ENCODE results near the gene RRAS.
"Not testable (repeated sequence)": the region's sequence is repeated elsewhere in the genome, so short reads cannot be mapped to it uniquely, and the experiment has no call there.

The RRAS gene

GRCh38 chr19:49635530-49636232 is 4.3 kb downstream of the RRAS start:
- peaks cover 12% of the 10 kb centered on the region for H3K27me3 ChIP-seq (ENCODE audit: insufficient read depth, low read length)
- H3K36me3 ChIP-seq (ENCODE audit: insufficient read depth, low read depth, low read length), result no peaks in the 10 kb centered on the region
- no peak overlapping the region for H3K9ac ChIP-seq (ENCODE audit: low read depth, low read length)
- no peak overlapping the region for H3K27ac ChIP-seq (ENCODE audit: low read length)
- H3K4me1 ChIP-seq (ENCODE audit: insufficient read depth, low read length), result peaks cover 5% of the 10 kb centered on the region; the same call in 1 of the 2 replicates
- no peak overlapping the region for H3K4me3 ChIP-seq (ENCODE audit: low read length)
- no peaks in the 10 kb centered on the region for H3K9me3 ChIP-seq (ENCODE audit: insufficient read depth, low read depth, low read length)

DNA sequence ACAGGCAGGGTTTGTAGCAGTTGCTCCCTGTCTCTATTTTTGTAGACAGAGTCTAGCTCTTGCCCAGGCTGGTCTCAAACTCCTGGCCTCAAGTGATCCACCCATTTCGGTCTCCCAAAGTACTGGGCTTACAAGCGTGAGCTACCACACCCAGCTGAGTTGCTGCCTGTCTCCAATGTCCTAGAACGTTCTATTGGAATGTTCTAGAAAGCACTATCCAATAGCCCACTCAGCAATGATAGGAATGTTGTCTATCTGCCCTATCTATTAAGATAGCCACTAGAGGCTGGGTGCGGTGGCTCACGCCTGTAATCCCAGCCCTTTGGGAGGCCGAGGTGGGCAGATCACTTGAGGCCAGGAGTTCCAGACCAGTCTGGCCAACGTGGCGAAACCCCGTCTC is 6.7 kb downstream of the RRAS start:
- H3K9ac ChIP-seq (ENCODE audit: low read depth, low read length), result not testable (repeated sequence)

GRCh38 chr19:49632576-49632975 is 7.4 kb downstream of the RRAS start:
- Histone ChIP-seq H3K27me3 (ENCODE audit: insufficient read depth, low read length) (no peaks in the 10 kb centered on the region), H3K4me3 (ENCODE audit: low read length) (no peak overlapping the region), H3K27ac (ENCODE audit: low read length) (no peak overlapping the region), H3K9me3 (ENCODE audit: insufficient read depth, low read depth, low read length) (no peaks in the 10 kb centered on the region), H3K9ac (ENCODE audit: low read depth, low read length) (no peak overlapping the region), H3K36me3 (ENCODE audit: insufficient read depth, low read depth, low read length) (peaks cover 5% of the 10 kb centered on the region; the same call in 1 of the 2 replicates), H3K4me1 (ENCODE audit: insufficient read depth, low read length) (no peaks in the 10 kb centered on the region)

More for the DNA sequence above, 6.7 kb downstream of the RRAS start:
- H3K4me3 ChIP-seq (ENCODE audit: low read length); H3K36me3 ChIP-seq (ENCODE audit: insufficient read depth, low read depth, low read length); H3K27ac ChIP-seq (ENCODE audit: low read length); H3K4me1 ChIP-seq (ENCODE audit: insufficient read depth, low read length); H3K9me3 ChIP-seq (ENCODE audit: insufficient read depth, low read depth, low read length); H3K27me3 ChIP-seq (ENCODE audit: insufficient read depth, low read length): not testable (repeated sequence)

DNA sequence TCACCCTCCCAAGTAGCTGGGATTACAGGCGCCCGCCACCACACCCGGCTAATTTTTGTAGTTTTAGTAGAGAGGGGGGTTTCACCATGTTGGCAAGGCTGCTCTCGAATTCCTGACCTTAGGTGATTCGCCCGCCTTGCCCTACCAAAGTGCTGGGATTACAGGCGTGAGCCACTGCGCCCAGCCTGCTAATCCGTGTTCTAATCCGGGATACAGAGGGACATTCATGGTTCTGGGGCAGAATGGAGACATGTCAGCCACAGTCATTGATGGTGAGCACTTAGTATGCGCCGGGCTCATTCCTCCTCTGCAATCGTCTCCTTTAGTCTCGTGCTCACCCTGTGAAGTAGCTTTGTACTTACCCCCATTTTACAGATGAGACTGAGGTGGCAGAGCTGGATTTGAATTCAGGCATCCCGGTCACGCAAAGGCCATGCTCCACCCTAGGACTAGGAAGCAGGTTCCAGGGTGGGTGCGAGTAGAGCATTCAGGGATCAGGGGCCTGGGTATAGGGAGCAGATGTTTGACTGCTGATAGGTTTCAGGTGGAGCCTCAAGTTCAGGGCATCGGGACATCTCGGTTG is 8.2 kb downstream of the RRAS start:
- peaks cover 14% of the 10 kb centered on the region for H3K36me3 ChIP-seq (ENCODE audit: insufficient read depth, low read depth, low read length)
- no peak overlapping the region for H3K27ac ChIP-seq (ENCODE audit: low read length)
- H3K9ac ChIP-seq (ENCODE audit: low read depth, low read length), result no peak overlapping the region
- no peaks in the 10 kb centered on the region for H3K4me1 ChIP-seq (ENCODE audit: insufficient read depth, low read length)
- H3K9me3 ChIP-seq (ENCODE audit: insufficient read depth, low read depth, low read length), result no peaks in the 10 kb centered on the region
- H3K4me3 ChIP-seq (ENCODE audit: low read length), result no peak overlapping the region
- no peaks in the 10 kb centered on the region for H3K27me3 ChIP-seq (ENCODE audit: insufficient read depth, low read length)

GRCh38 chr19:49631014-49631588 is 8.8 kb downstream of the RRAS start:
- H3K9ac ChIP-seq (ENCODE audit: low read depth, low read length), result no peak overlapping the region
- H3K36me3 ChIP-seq (ENCODE audit: insufficient read depth, low read depth, low read length), result peaks cover 19% of the 10 kb centered on the region
- no peaks in the 10 kb centered on the region for H3K27me3 ChIP-seq (ENCODE audit: insufficient read depth, low read length)
- no peak overlapping the region for H3K27ac ChIP-seq (ENCODE audit: low read length)
- H3K9me3 ChIP-seq (ENCODE audit: insufficient read depth, low read depth, low read length), result no peaks in the 10 kb centered on the region
- H3K4me3 ChIP-seq (ENCODE audit: low read length), result no peak overlapping the region
- H3K4me1 ChIP-seq (ENCODE audit: insufficient read depth, low read length), result no peaks in the 10 kb centered on the region

DNA sequence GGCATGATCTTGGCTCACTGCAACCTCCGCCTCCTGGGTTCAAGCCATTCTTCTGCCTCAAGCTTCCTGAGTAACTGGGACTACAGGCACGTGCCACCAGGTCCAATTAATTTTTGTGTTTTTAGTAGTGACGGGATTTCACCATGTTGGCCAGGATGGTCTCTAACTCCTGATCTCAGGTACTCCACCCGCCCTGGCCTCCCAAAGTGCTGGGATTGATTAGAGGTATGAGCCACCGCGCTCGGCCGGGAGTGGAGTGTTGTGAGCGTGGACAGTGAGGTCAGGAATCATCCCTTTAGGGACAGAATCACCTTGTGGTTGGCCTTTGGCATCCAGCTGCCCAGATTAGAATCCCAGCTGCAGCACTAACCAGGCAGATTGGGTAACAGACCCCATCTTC is 10.3 kb downstream of the RRAS start:
- Histone ChIP-seq H3K27me3 (ENCODE audit: insufficient read depth, low read length) (no peaks in the 10 kb centered on the region), H3K9ac (ENCODE audit: low read depth, low read length) (no peak overlapping the region), H3K4me1 (ENCODE audit: insufficient read depth, low read length) (no peaks in the 10 kb centered on the region), H3K36me3 (ENCODE audit: insufficient read depth, low read depth, low read length) (peaks cover 28% of the 10 kb centered on the region), H3K4me3 (ENCODE audit: low read length) (no peak overlapping the region), H3K27ac (ENCODE audit: low read length) (no peak overlapping the region), H3K9me3 (ENCODE audit: insufficient read depth, low read depth, low read length) (no peaks in the 10 kb centered on the region)

DNA sequence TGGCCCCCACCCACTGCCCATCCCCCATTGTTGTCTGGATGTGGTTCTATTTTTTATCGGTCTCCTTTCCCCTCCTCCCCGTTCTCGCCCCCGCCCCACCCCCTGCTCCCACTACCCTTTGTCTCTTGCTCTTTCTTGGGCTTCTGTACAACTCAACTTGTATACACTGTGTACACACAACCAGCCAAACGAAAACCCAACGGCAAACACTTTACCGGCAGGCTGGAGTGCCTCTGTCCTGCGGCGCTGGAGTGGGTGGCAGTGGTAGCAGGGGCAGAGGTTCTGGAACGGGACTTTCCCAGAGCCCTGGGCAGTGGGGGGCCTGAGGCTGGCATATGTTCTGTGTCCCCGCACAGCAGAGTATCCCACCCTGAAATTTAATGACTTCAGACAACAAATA is 13.7 kb downstream of the RRAS start:
- Histone ChIP-seq H3K36me3 (ENCODE audit: insufficient read depth, low read depth, low read length) (peaks cover 49% of the 10 kb centered on the region), H3K27me3 (ENCODE audit: insufficient read depth, low read length) (no peaks in the 10 kb centered on the region), H3K9ac (ENCODE audit: low read depth, low read length) (no peak overlapping the region), H3K4me3 (ENCODE audit: low read length) (no peak overlapping the region), H3K27ac (ENCODE audit: low read length) (no peak overlapping the region), H3K4me1 (ENCODE audit: insufficient read depth, low read length) (no peaks in the 10 kb centered on the region), H3K9me3 (ENCODE audit: insufficient read depth, low read depth, low read length) (no peaks in the 10 kb centered on the region)

DNA sequence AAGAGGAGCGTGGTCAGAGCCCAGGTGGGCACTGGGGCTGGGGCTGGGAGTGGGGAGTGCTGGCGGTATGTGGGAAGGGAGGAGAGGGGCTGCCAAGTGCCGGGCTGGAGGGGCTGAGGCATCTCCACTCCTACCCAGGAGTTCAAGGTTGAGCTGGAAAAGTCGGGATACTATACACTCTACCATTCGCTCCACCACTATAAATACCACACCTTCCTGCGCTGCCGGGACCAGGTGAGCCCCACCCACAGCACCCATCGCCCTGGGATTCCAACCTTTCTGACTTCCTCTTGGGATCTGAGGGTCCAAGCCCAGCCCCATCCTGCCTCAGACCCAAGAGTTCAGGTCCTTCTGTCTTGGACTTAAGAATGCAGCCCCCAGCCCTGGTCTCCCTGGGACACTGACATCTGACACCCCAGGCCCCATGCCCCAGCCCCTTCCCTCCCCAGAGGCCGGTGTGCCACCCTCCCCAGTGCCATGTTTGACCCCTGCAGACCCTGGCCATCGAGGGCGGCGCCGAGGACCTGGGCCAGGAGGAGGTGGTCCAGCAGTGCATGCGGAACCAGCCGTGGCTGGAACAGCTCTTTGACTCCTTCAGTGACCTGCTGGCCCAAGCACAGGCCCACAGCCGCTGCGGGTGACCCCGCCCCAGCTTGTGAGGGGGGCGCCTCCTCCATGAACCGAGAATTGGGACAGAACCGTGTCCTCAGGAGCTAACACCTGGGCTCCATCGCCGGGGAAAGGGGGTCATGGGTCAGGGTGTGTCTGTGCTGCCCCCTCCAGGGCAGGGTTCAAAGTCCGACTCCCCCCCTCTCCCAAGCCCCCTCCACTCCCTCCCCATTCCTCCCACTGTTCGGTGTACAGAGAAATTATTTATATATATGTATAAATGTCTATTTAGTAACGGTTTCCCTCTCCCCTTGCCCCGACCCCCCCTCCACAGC is 14.7 kb downstream of the RRAS start:
- Histone ChIP-seq H3K27me3 (ENCODE audit: insufficient read depth, low read length) (no peaks in the 10 kb centered on the region), H3K4me1 (ENCODE audit: insufficient read depth, low read length) (no peaks in the 10 kb centered on the region), H3K9ac (ENCODE audit: low read depth, low read length) (no peak overlapping the region), H3K9me3 (ENCODE audit: insufficient read depth, low read depth, low read length) (no peaks in the 10 kb centered on the region), H3K4me3 (ENCODE audit: low read length) (no peak overlapping the region), H3K36me3 (ENCODE audit: insufficient read depth, low read depth, low read length) (peaks cover 54% of the 10 kb centered on the region), H3K27ac (ENCODE audit: low read length) (no peak overlapping the region)

DNA sequence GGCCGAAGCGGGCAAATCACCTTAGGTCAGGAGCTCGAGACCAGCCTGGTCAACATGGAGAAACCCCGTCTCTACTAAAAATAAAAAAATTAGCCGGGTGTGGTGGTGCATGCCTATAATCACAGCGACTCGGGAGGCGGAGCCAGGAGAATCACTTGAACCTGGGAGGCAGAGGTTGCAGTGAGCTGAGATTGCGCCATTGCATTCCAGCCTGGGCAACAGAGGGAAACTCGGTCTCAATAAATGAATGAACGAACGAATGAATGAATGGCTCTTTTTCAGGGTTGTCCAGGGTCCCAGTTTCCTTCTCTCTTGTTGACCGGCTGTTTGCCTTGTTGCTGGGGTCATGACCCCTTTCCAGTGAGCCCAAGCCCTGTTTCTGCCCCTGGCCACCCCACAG is 22.1 kb downstream of the RRAS start:
- peaks cover 87% of the 10 kb centered on the region for H3K36me3 ChIP-seq (ENCODE audit: insufficient read depth, low read depth, low read length)
- H3K27ac ChIP-seq (ENCODE audit: low read length); H3K27me3 ChIP-seq (ENCODE audit: insufficient read depth, low read length); H3K9ac ChIP-seq (ENCODE audit: low read depth, low read length); H3K9me3 ChIP-seq (ENCODE audit: insufficient read depth, low read depth, low read length); H3K4me1 ChIP-seq (ENCODE audit: insufficient read depth, low read length); H3K4me3 ChIP-seq (ENCODE audit: low read length): not testable (repeated sequence)

- H3K9me3 ChIP-seq (ENCODE audit: insufficient read depth, low read depth, low read length), result no peaks in the 10 kb centered on the region
- no peaks in the 10 kb centered on the region for H3K4me1 ChIP-seq (ENCODE audit: insufficient read depth, low read length)
- no peak overlapping the region for H3K27ac ChIP-seq (ENCODE audit: low read length)
- H3K4me3 ChIP-seq (ENCODE audit: low read length), result no peak overlapping the region
- H3K27me3 ChIP-seq (ENCODE audit: insufficient read depth, low read length), result no peaks in the 10 kb centered on the region
- no peak overlapping the region for H3K9ac ChIP-seq (ENCODE audit: low read depth, low read length)
- H3K36me3 ChIP-seq (ENCODE audit: insufficient read depth, low read depth, low read length), result peaks cover 93% of the 10 kb centered on the region
Observed at GRCh38 chr19:49616945-49617344, 23.0 kb downstream of the RRAS start.

GRCh38 chr19:49616532-49616931 is 23.4 kb downstream of the RRAS start:
- no peaks in the 10 kb centered on the region for H3K9me3 ChIP-seq (ENCODE audit: insufficient read depth, low read depth, low read length)
- H3K9ac ChIP-seq (ENCODE audit: low read depth, low read length), result no peak overlapping the region
- no peaks in the 10 kb centered on the region for H3K4me1 ChIP-seq (ENCODE audit: insufficient read depth, low read length)
- peaks cover 89% of the 10 kb centered on the region for H3K36me3 ChIP-seq (ENCODE audit: insufficient read depth, low read depth, low read length)
- H3K27ac ChIP-seq (ENCODE audit: low read length), result no peak overlapping the region
- no peaks in the 10 kb centered on the region for H3K27me3 ChIP-seq (ENCODE audit: insufficient read depth, low read length)
- H3K4me3 ChIP-seq (ENCODE audit: low read length), result no peak overlapping the region

Data from iPS-20b (cell line).